ENCODE results near the gene PIK3R2. TPM values are rescaled to one million over a fixed set of nuclear protein-coding genes. Genes with fewer than 3 reads are reported as not detected.
A peak's percentile ranks its signal among the peaks of the same experiment; 100 is the strongest.
"Not testable (repeated sequence)": the region's sequence is repeated elsewhere in the genome, so short reads cannot be mapped to it uniquely, and the experiment has no call there.

The PIK3R2 gene
- total RNA-seq, 4 donors from 2014 or later = 14.4 to 33.0 (median 19.8) TPM

DNA sequence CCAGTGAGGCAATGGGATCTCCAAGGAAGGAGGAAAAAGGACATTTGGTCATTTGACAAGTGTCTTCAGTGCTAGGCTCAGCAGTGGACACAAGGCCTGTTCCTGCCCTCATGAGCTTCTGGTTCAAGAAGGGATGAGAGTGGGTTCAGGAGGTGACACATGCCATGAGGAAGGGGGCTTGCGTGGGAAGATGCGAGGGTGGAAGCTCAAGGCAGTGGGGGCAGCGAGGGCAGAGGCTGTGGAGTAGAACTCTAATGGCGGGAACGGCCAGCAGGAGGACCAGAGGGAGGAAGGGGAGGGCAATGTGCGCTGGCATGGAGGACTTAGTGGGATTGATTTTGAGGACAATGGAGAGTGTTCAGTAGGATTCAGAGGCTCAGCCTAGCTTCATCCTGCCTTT, 3.3 kb downstream of the PIK3R2 start:
- Histone ChIP-seq H3K27me3 (no peaks in the 10 kb centered on the region), H3K27ac (peak overlapping the region; percentile 72 to 79 (median 75)), H3K4me3 (replicated peaks in 1 of 3) (no peak overlapping the region), H3K9me3 (no peaks in the 10 kb centered on the region), H3K36me3 (no peaks in the 10 kb centered on the region), H3K4me1 (peaks cover 43 to 48% of the 10 kb centered on the region in 2 donors)
- no peak for DNase-seq
- WGBS, 2 donors = 91 to 96% methylated on average over 6 of the region's 6 CpGs
- intact Hi-C loops (cut with DNase I) = loop anchor here (10.0 kb wide), 1 partner anchor 151 kb away; the partner anchor contains the start of gene ARRDC2
- TF ChIP-seq POLR2A (IDR thresholded peaks at IDR 0.05) = no peak
- TF ChIP-seq, protein P1, sequence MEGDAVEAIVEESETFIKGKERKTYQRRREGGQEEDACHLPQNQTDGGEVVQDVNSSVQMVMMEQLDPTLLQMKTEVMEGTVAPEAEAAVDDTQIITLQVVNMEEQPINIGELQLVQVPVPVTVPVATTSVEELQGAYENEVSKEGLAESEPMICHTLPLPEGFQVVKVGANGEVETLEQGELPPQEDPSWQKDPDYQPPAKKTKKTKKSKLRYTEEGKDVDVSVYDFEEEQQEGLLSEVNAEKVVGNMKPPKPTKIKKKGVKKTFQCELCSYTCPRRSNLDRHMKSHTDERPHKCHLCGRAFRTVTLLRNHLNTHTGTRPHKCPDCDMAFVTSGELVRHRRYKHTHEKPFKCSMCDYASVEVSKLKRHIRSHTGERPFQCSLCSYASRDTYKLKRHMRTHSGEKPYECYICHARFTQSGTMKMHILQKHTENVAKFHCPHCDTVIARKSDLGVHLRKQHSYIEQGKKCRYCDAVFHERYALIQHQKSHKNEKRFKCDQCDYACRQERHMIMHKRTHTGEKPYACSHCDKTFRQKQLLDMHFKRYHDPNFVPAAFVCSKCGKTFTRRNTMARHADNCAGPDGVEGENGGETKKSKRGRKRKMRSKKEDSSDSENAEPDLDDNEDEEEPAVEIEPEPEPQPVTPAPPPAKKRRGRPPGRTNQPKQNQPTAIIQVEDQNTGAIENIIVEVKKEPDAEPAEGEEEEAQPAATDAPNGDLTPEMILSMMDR (IDR thresholded peaks at IDR 0.05) = no peak

GRCh38 chr19:18156841-18157464, 4.0 kb downstream of the PIK3R2 start:
- DNase-seq = peak; percentile 97
- Histone ChIP-seq H3K27me3 (no peaks in the 10 kb centered on the region), H3K27ac (peak overlapping the region; percentile 75 to 79 (median 78)), H3K4me3 (replicated peaks in 1 of 3) (no peak overlapping the region), H3K36me3 (no peaks in the 10 kb centered on the region), H3K9me3 (no peaks in the 10 kb centered on the region), H3K4me1 (peaks cover 37 to 49% of the 10 kb centered on the region in 2 donors)
- intact Hi-C loops (cut with DNase I) = loop anchor here (10.0 kb wide), 1 partner anchor 152 kb away; the partner anchor contains the start of gene ARRDC2
- 10 to 40% methylated on average over 6 to 7 of the region's 22 CpGs for WGBS, 2 donors
- TF ChIP-seq POLR2A (IDR thresholded peaks at IDR 0.05) = peak in 1 of 2 donors; percentile 50
- TF ChIP-seq, protein P1 (IDR thresholded peaks at IDR 0.05) = no peak

GRCh38 chr19:18157465-18158063, 4.6 kb downstream of the PIK3R2 start:
- peak overlapping the region; percentile 75 to 79 (median 78) for H3K27ac ChIP-seq
- 33 to 34% methylated on average over 17 to 18 of the region's 18 CpGs for WGBS, 2 donors
- intact Hi-C loops (cut with DNase I) = loop anchor here (10.0 kb wide), 1 partner anchor 153 kb away; the partner anchor contains the start of gene ARRDC2
- peak; percentile 52 to 59 for DNase-seq
- peaks cover 35 to 47% of the 10 kb centered on the region in 2 donors for H3K4me1 ChIP-seq
- no peak overlapping the region for H3K4me3 ChIP-seq (replicated peaks in 1 of 3)
- H3K36me3 ChIP-seq = peaks cover under 1 to 4% of the 10 kb centered on the region in 2 donors
- no peaks in the 10 kb centered on the region for H3K27me3 ChIP-seq
- TF ChIP-seq, protein P1 (IDR thresholded peaks at IDR 0.05) = no peak
- TF ChIP-seq POLR2A (IDR thresholded peaks at IDR 0.05) = no peak
- no peaks in the 10 kb centered on the region for H3K9me3 ChIP-seq

DNA sequence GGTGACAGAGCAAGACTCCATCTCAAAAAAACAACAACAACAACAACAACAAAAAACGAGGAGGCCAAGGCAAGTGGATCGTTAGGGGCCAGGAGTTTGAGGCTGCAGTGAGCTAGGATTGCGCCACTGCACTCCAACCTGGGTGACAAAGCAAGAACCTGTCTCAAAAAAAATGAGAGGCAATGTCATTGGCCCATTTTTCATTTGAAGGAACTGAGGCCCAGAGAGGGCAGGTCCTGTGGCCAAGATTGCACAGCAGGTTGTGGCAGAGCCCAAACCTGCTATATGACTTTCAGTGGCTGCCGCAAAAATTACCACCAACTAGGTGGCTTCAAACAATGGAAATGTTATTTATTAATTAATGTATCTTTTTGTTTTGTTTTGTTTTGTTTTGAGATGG, 5.5 kb downstream of the PIK3R2 start:
- Histone ChIP-seq H3K36me3 (peaks cover 10 to 13% of the 10 kb centered on the region in 2 donors), H3K4me3 (replicated peaks in 1 of 3) (no peak overlapping the region), H3K9me3 (no peaks in the 10 kb centered on the region), H3K27me3 (no peaks in the 10 kb centered on the region), H3K27ac (no peak overlapping the region), H3K4me1 (peaks cover 33 to 47% of the 10 kb centered on the region in 2 donors)
- 72 to 73% methylated on average over 4 of the region's 4 CpGs for WGBS, 2 donors
- no peak for DNase-seq
- intact Hi-C loops (cut with DNase I) = loop anchor here (10.0 kb wide), 1 partner anchor 154 kb away; the partner anchor contains the start of gene ARRDC2
- no peak for TF ChIP-seq POLR2A (IDR thresholded peaks at IDR 0.05)
- TF ChIP-seq, protein P1 (IDR thresholded peaks at IDR 0.05) = no peak

DNA sequence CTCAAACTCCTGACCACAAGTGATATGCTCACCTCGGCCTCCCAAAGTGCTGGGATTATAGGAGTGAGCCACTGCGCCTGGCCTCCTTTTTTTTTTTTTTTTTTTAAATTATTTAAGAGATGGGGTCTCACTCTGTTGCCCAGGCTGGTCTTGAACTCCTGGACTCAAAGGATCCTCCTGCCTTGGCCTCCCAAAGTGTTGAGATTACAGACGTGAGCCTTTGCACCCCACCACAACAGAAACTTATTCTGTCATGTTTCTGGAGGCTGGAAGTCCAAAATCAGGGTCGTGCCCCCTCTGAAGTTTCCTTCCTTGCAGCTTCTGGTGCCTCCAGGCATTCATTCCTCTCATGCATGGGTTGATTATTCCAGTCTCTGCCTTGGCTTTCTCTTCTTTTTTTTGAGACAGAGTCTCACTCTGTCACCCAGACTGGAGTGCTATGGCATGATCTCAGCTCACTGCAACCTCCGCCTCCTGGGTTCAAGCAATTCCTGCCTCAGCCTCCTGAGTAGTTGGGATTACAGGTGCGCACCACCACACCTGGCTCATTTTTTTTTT, 6.2 kb downstream of the PIK3R2 start:
- WGBS, 2 donors = 93 to 94% methylated on average over 5 to 6 of the region's 6 CpGs

More for the DNA sequence above, 6.2 kb downstream of the PIK3R2 start:
- intact Hi-C loops (cut with DNase I) = loop anchor here (10.0 kb wide), 1 partner anchor 154 kb away; the partner anchor contains the start of gene ARRDC2
- Histone ChIP-seq H3K36me3 (peaks cover 10 to 17% of the 10 kb centered on the region in 2 donors), H3K4me1 (peaks cover 26 to 42% of the 10 kb centered on the region in 2 donors)
- H3K4me3 ChIP-seq (replicated peaks in 1 of 3); H3K27me3 ChIP-seq; H3K27ac ChIP-seq; H3K9me3 ChIP-seq; DNase-seq: not testable (repeated sequence)
